Cardiac fibroblast (primary cell): ENCODE measurements around the gene SLC27A5.

Experiments
- DNase-seq, 2 donors: peaks; one replicate each; pipeline versions ENCODE4 v3.0.0 to v3.0.0-alpha.2; 2010; ENCODE audit warnings: low read depth in 2 of 2
- H3K4me3 ChIP-seq, 2 donors: replicated peaks in 1 of 2; 1 replicate in 1 of 2; 2 replicates in 1 of 2; pipeline ENCODE4 v1.5.1; 2011; ENCODE audit warnings: low read depth in 2 of 2, low read length in 2 of 2, mild to moderate bottlenecking in 2 of 2, moderate library complexity in 1 of 2
- TF ChIP-seq, protein P1 (sequence below): IDR thresholded peaks from one replicate; pipeline ENCODE4 v1.5.1; 2011; ENCODE audit warnings: low read depth, mild to moderate bottlenecking, low read length, inconsistent platforms

SLC27A5 gene

DNA sequence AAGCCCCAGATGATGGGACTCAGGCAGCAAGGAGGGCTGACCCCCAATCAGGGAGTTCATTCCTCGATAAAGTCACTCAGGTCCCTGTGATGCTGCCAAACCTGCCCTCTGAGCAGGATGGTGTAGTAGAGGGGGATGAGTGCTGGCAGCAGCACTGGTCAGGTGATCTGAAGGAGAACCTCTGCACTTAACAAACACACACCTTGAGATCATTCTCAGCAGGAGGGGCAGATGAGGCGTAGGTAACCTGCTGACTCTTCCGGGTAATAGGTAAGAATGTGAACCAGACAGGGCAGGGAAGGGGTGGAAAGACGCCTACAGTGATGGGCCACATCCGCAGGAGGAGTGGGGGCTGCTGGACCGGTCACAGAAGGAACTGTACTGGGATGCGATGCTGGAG, 32.5 kb downstream of the SLC27A5 start:
- no peak for DNase-seq
- no peak overlapping the region for H3K4me3 ChIP-seq
- TF ChIP-seq, protein P1, sequence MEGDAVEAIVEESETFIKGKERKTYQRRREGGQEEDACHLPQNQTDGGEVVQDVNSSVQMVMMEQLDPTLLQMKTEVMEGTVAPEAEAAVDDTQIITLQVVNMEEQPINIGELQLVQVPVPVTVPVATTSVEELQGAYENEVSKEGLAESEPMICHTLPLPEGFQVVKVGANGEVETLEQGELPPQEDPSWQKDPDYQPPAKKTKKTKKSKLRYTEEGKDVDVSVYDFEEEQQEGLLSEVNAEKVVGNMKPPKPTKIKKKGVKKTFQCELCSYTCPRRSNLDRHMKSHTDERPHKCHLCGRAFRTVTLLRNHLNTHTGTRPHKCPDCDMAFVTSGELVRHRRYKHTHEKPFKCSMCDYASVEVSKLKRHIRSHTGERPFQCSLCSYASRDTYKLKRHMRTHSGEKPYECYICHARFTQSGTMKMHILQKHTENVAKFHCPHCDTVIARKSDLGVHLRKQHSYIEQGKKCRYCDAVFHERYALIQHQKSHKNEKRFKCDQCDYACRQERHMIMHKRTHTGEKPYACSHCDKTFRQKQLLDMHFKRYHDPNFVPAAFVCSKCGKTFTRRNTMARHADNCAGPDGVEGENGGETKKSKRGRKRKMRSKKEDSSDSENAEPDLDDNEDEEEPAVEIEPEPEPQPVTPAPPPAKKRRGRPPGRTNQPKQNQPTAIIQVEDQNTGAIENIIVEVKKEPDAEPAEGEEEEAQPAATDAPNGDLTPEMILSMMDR = no peak

DNA sequence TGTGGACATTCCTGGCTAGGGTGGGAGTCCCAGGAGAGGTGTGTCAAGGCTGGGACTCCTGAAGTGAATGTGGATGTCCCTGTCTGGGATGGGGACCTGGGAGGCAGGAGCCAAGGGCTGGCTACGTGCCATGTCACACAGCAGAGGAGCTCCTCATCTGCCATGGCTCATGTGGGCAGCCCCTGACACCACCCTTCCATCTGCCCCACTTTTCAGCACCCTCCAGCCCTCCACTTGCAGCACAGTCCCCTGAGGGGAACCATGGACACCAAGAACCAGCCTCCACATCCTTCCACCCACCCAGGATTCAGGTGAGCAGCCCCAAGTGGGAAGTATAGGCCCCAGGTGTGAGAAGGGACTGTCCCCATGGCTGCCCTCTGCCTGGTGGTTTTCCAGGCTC, 33.9 kb downstream of the SLC27A5 start:
- TF ChIP-seq, protein P1 = no peak
- H3K4me3 ChIP-seq = no peak overlapping the region
- DNase-seq = no peak

GRCh38 chr19:58477130-58477529, 34.7 kb downstream of the SLC27A5 start:
- no peak for DNase-seq
- H3K4me3 ChIP-seq = no peak overlapping the region
- TF ChIP-seq, protein P1 = no peak

GRCh38 chr19:58476498-58477015, 35.2 kb downstream of the SLC27A5 start:
- DNase-seq = peak; percentile 27 to 29
- H3K4me3 ChIP-seq = peak overlapping the region; percentile 62 to 70

GRCh38 chr19:58475714-58476497, 35.9 kb downstream of the SLC27A5 start, which contains the start of gene ZNF446:
Gene ZNF446 (plus strand): TSS chr19:58476352. CDS start chr19:58477219, 867 bp downstream.
- TF ChIP-seq, protein P1 = no peak
- peak within 1 kb of the TSS; percentile 62 to 70 for H3K4me3 ChIP-seq
- DNase-seq = peak; percentile 98 to 99

More at GRCh38 chr19:58476498-58477015, 35.2 kb downstream of the SLC27A5 start:
- TF ChIP-seq, protein P1 = no peak

DNA sequence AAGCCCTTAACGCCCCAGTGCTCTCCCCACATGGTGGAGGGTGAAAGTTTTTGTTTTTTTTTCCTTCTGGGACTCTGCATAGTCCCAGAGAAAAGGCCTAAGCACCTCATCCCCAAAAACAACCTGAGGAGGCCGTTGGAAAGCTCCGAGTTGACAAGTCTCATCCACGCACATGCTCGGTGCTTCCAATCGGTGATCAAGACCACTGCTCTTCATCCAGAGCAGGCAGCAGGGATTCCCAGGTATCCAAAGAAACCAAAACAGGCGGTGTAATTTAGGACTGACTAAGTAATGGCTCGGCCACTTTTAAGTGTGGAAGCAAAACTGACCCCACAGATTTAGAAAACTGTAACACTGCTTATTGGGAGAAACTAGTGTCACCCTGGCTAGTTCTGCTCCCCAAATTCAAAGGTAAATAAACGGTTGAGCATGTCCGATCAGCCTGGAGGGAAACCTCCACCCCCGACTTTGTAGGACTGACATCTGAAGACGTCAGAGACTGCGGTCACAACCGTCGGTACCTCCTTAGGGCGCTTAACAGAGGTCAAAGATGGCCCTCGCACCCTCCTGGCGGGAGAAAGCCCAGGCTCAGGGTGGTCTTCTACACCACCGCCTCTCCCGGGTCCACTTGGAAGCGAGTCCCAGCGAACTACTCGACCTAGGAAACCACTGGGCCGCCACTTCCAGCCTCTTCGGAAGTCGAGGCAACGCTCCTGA, 36.6 kb downstream of the SLC27A5 start:
- peak overlapping the region; percentile 62 to 70 for H3K4me3 ChIP-seq
- TF ChIP-seq, protein P1 = no peak
- no peak for DNase-seq
